CD8-positive, alpha-beta memory T cell (primary cell): ENCODE results near the gene LIPG. TPM values are rescaled to one million over a fixed set of nuclear protein-coding genes. Genes with fewer than 3 reads are reported as not detected.
"Not testable (repeated sequence)": the region's sequence is repeated elsewhere in the genome, so short reads cannot be mapped to it uniquely, and the experiment has no call there.

ENCODE experiments used
- CTCF ChIA-PET: fragments of 350-600 bp; sonication (Branson Sonifier 250); formaldehyde crosslinking; loops from one replicate; lab custom pipeline; 2021; ENCODE audit warnings: antibody characterized with exemption; lab: Charles Lee
- POLR2A ChIA-PET: fragments of 350-600 bp; sonication (Branson Sonifier 250); formaldehyde crosslinking; loops from one replicate; lab custom pipeline; 2021; ENCODE audit warnings: antibody characterized with exemption; lab: Charles Lee
- DNase-seq, 5 donors: peaks; one replicate each; pipeline versions ENCODE4 v3.0.0 to v3.0.0-alpha.2; 2020 to 2022; ENCODE audit warnings: mixed read lengths in 1 of 5
- H3K27ac ChIP-seq: one replicate; pipeline ENCODE4 v1.7.0; 2013; ENCODE audit warnings: low read depth, mild to moderate bottlenecking, low read length, moderate library complexity
- H3K27me3 ChIP-seq: 2 replicates; pipeline ENCODE4 v1.7.0; 2013; ENCODE audit warnings: low read length, mild to moderate bottlenecking; ENCODE audit not compliant: insufficient read depth, poor library complexity, severe bottlenecking
- H3K36me3 ChIP-seq: 2 replicates; pipeline ENCODE4 v1.7.0; 2013; ENCODE audit warnings: mild to moderate bottlenecking, low read length, moderate library complexity; ENCODE audit not compliant: insufficient read depth
- H3K4me1 ChIP-seq: 2 replicates; pipeline ENCODE4 v1.7.0; 2013; ENCODE audit warnings: mild to moderate bottlenecking, low read length, moderate library complexity; ENCODE audit not compliant: insufficient read depth
- H3K4me3 ChIP-seq: 2 replicates; pipeline ENCODE4 v1.7.0; 2013; ENCODE audit warnings: mild to moderate bottlenecking, low read length
- H3K9me3 ChIP-seq: 2 replicates; pipeline ENCODE4 v1.7.0; 2013; ENCODE audit warnings: mild to moderate bottlenecking, low read length
- H3K27ac Mint-ChIP-seq, 8 donors: one replicate each; pipeline ENCODE4 v1.8.0; 2020 to 2021; ENCODE audit warnings: mixed read lengths in 8 of 8, mild to moderate bottlenecking in 6 of 8, inconsistent platforms in 3 of 8, moderate library complexity in 3 of 8
- H3K27me3 Mint-ChIP-seq, 2 donors: one replicate each; pipeline ENCODE4 v1.8.0; 2020 to 2021; ENCODE audit warnings: mixed read lengths in 2 of 2, mild to moderate bottlenecking in 1 of 2, moderate library complexity in 1 of 2
- H3K36me3 Mint-ChIP-seq, 3 donors: one replicate each; pipeline ENCODE4 v1.8.0; 2020 to 2021; ENCODE audit warnings: mixed read lengths in 3 of 3, inconsistent platforms in 1 of 3, mild to moderate bottlenecking in 1 of 3
- H3K4me1 Mint-ChIP-seq, 3 donors: one replicate each; pipeline ENCODE4 v1.8.0; 2020 to 2021; ENCODE audit warnings: mixed read lengths in 3 of 3, inconsistent platforms in 1 of 3, mild to moderate bottlenecking in 1 of 3
- H3K4me3 Mint-ChIP-seq, 7 donors: one replicate each; pipeline ENCODE4 v1.8.0; 2020 to 2021; ENCODE audit warnings: mixed read lengths in 7 of 7, mild to moderate bottlenecking in 6 of 7, moderate library complexity in 4 of 7, inconsistent platforms in 2 of 7
- H3K9me3 Mint-ChIP-seq, 5 donors: one replicate each; pipeline ENCODE4 v1.8.0; 2020 to 2022; ENCODE audit warnings: mixed read lengths in 5 of 5, mild to moderate bottlenecking in 3 of 5, moderate library complexity in 2 of 5, inconsistent platforms in 1 of 5
- polyA plus RNA-seq: library from polyadenylated mRNA; unstranded; fragments of 300-500 nt; fragmentation: Illumina TruSeq; gene quantifications from one replicate; pipeline ENCODE4 v1.2.3, GENCODE V29; 2021
- total RNA-seq, 2 experiments: library from RNA; stranded (reverse); gene quantifications; one replicate each; pipeline ENCODE4 v1.2.3, GENCODE V29; 2021

LIPG gene
- total RNA-seq (not detected), polyA plus RNA-seq (not detected)

- H3K27ac ChIP-seq = no peak within 1 kb of the TSS
- H3K4me1 ChIP-seq = peaks cover 22% of the 10 kb centered on the region
- peak; percentile 13 to 50 (median 31) for DNase-seq
- H3K27ac Mint-ChIP-seq = peak within 1 kb of the TSS in 2 of 8 donors; percentile 23 to 53
- ChIA-PET POLR2A (no interaction called here), CTCF (interaction anchor here (0.8 to 1.2 kb wide), 2 partner anchors 297 to 301 kb away, joined by 3 read pairs; no protein-coding TSS in a partner anchor)
- no peaks in the 10 kb centered on the region for H3K9me3 ChIP-seq
- peak within 1 kb of the TSS; percentile 51 for H3K4me3 ChIP-seq
- H3K4me1 Mint-ChIP-seq = peaks cover 30 to 34% (median 31%) of the 10 kb centered on the region in 3 donors
- peaks cover 43% of the 10 kb centered on the region for H3K27me3 ChIP-seq
- no peaks in the 10 kb centered on the region for H3K9me3 Mint-ChIP-seq
- H3K4me3 Mint-ChIP-seq = peak within 1 kb of the TSS; percentile 51 to 88 (median 82)
- H3K27me3 Mint-ChIP-seq = peaks cover 63 to 76% of the 10 kb centered on the region in 2 donors
- H3K36me3 Mint-ChIP-seq = peaks cover 0 to 3% (median under 1%) of the 10 kb centered on the region in 3 donors
- no peaks in the 10 kb centered on the region for H3K36me3 ChIP-seq
Observed at GRCh38 chr18:49561289-49562193, at the start of gene LIPG. TSS of gene LIPG (plus strand) at chr18:49562057. CDS start at chr18:49562309, 252 bp downstream.

GRCh38 chr18:49512876-49513275 lies 49.0 kb upstream of the LIPG start:
- H3K4me3 Mint-ChIP-seq, H3K27me3 Mint-ChIP-seq, H3K9me3 ChIP-seq, H3K36me3 Mint-ChIP-seq, H3K27me3 ChIP-seq, H3K4me3 ChIP-seq, DNase-seq, H3K9me3 Mint-ChIP-seq, H3K27ac ChIP-seq, H3K36me3 ChIP-seq, CTCF ChIA-PET, POLR2A ChIA-PET, H3K4me1 ChIP-seq, H3K4me1 Mint-ChIP-seq: not testable (repeated sequence)
- H3K27ac Mint-ChIP-seq = peak overlapping the region in 1 of 8 donors; percentile 14

GRCh38 chr18:49514577-49514976 lies 47.3 kb upstream of the LIPG start:
- Mint-ChIP-seq H3K27ac (no peak overlapping the region), H3K27me3 (peaks cover 0 to 5% of the 10 kb centered on the region in 2 donors), H3K36me3 (no peaks in the 10 kb centered on the region), H3K9me3 (no peaks in the 10 kb centered on the region), H3K4me1 (no peaks in the 10 kb centered on the region), H3K4me3 (no peak overlapping the region)
- Histone ChIP-seq H3K4me3 (no peak overlapping the region), H3K27ac (no peak overlapping the region), H3K9me3 (no peaks in the 10 kb centered on the region), H3K36me3 (no peaks in the 10 kb centered on the region), H3K27me3 (no peaks in the 10 kb centered on the region), H3K4me1 (no peaks in the 10 kb centered on the region)
- POLR2A ChIA-PET = no interaction called here
- DNase-seq = no peak
- CTCF ChIA-PET = interaction anchor here (1.3 to 2.0 kb wide), 3 partner anchors 342 to 842 kb away, joined by 3 to 11 read pairs (median 4); no protein-coding TSS in a partner anchor

- H3K4me3 ChIP-seq, H3K36me3 Mint-ChIP-seq, POLR2A ChIA-PET, H3K27me3 ChIP-seq, H3K27ac ChIP-seq, H3K27me3 Mint-ChIP-seq, H3K36me3 ChIP-seq, H3K9me3 ChIP-seq, DNase-seq, H3K27ac Mint-ChIP-seq, H3K4me1 Mint-ChIP-seq, H3K9me3 Mint-ChIP-seq, H3K4me3 Mint-ChIP-seq, H3K4me1 ChIP-seq: not testable (repeated sequence)
- CTCF ChIA-PET = interaction anchor here (1.3 to 2.0 kb wide), 3 partner anchors 341 to 842 kb away, joined by 3 to 11 read pairs (median 4); no protein-coding TSS in a partner anchor
Observed at GRCh38 chr18:49515003-49515402, 46.9 kb upstream of the LIPG start.

- Mint-ChIP-seq H3K4me1 (no peaks in the 10 kb centered on the region), H3K36me3 (no peaks in the 10 kb centered on the region), H3K27me3 (peaks cover 0 to 3% of the 10 kb centered on the region in 2 donors), H3K4me3 (no peak overlapping the region), H3K27ac (peak overlapping the region in 1 of 8 donors; percentile 58), H3K9me3 (no peaks in the 10 kb centered on the region)
- Histone ChIP-seq H3K27ac (no peak overlapping the region), H3K27me3 (no peaks in the 10 kb centered on the region), H3K4me3 (no peak overlapping the region), H3K36me3 (no peaks in the 10 kb centered on the region), H3K4me1 (no peaks in the 10 kb centered on the region), H3K9me3 (no peaks in the 10 kb centered on the region)
- DNase-seq = no peak
- POLR2A ChIA-PET = no interaction called here
- CTCF ChIA-PET = interaction anchor here (1.2 to 2.0 kb wide), 3 partner anchors 343 to 841 kb away, joined by 3 to 11 read pairs (median 6); no protein-coding TSS in a partner anchor
Observed at GRCh38 chr18:49515516-49515915, 46.3 kb upstream of the LIPG start.

- H3K4me1 ChIP-seq = no peaks in the 10 kb centered on the region
Observed at GRCh38 chr18:49517483-49517882, 44.4 kb upstream of the LIPG start.

GRCh38 chr18:49519101-49519971 lies 42.5 kb upstream of the LIPG start:
- CTCF ChIA-PET = interaction anchor here (2.1 kb wide), 1 partner anchor 9 kb away, joined by 6 read pairs; no protein-coding TSS in a partner anchor
- H3K27me3 ChIP-seq = no peaks in the 10 kb centered on the region
- no peak overlapping the region for H3K27ac ChIP-seq
- POLR2A ChIA-PET = no interaction called here
- Mint-ChIP-seq H3K27me3 (peaks cover 0 to 4% of the 10 kb centered on the region in 2 donors), H3K36me3 (no peaks in the 10 kb centered on the region), H3K4me1 (no peaks in the 10 kb centered on the region), H3K4me3 (no peak overlapping the region), H3K9me3 (no peaks in the 10 kb centered on the region), H3K27ac (no peak overlapping the region)
- no peak for DNase-seq
- H3K4me1 ChIP-seq = no peaks in the 10 kb centered on the region
- H3K4me3 ChIP-seq = no peak overlapping the region
- no peaks in the 10 kb centered on the region for H3K9me3 ChIP-seq
- no peaks in the 10 kb centered on the region for H3K36me3 ChIP-seq

More at GRCh38 chr18:49517483-49517882, 44.4 kb upstream of the LIPG start:
- ChIA-PET POLR2A (no interaction called here), CTCF (no interaction called here)
- Histone ChIP-seq H3K9me3 (no peaks in the 10 kb centered on the region), H3K27me3 (no peaks in the 10 kb centered on the region), H3K36me3 (no peaks in the 10 kb centered on the region), H3K27ac (no peak overlapping the region), H3K4me3 (no peak overlapping the region)
- no peaks in the 10 kb centered on the region for H3K9me3 Mint-ChIP-seq
- no peaks in the 10 kb centered on the region for H3K36me3 Mint-ChIP-seq
- H3K27me3 Mint-ChIP-seq = peaks cover 0 to 3% of the 10 kb centered on the region in 2 donors
- DNase-seq = no peak
- no peaks in the 10 kb centered on the region for H3K4me1 Mint-ChIP-seq
- H3K27ac Mint-ChIP-seq = no peak overlapping the region
- H3K4me3 Mint-ChIP-seq = no peak overlapping the region
